T1000 (cell line): Measurements from ENCODE around the gene OR2C1.
A peak's percentile ranks its signal among the peaks of the same experiment; 100 is the strongest.

Experiments
- DNase-seq: peaks from one replicate; lab custom pipeline; 2025; ENCODE audit warnings: mixed read lengths; lab: John Stamatoyannopoulos, UW

The OR2C1 gene

DNA sequence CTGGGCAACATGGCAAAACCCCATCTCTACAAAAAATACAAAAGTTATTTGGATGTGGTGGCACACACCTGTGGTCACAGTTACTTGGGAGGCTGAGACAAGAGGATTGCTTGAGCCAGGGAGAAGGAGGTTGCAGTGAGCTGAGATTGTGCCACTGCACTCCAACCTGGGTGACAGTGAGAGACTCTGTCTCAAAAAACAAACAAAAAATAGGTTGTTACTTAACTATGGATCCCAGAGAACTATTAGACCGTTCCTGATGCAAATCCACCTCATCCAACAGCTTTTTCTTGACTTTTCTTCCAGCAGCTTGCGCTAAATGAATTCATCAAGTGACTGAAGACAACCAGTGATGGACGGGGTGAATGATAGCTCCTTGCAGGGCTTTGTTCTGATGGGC lies at the start of gene OR2C1:
Gene OR2C1 (plus strand): TSS at position 301 of the 400 bp plus-strand sequence. CDS start 52 bp downstream, at position 353.
- no peak for DNase-seq

DNA sequence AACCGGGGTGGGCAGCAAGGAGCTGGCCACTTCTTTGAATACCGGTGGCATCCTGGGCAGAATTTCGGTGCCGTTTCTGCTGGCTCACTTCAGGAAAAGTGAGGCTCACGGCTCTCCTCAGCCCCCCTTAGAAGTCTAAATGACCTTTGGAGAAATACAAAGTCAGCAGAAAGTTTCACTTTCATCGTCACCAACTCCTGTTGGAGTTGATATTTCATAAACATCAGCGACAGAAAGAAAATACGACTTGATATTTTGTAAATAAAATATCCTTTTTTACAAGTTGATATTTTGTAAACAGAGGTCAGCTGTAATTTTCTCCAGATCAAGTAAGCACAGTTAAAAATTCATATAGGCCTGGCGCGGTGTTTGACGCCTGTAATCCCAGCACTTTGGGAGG lies 49.6 kb upstream of the OR2C1 start:
- no peak for DNase-seq

DNA sequence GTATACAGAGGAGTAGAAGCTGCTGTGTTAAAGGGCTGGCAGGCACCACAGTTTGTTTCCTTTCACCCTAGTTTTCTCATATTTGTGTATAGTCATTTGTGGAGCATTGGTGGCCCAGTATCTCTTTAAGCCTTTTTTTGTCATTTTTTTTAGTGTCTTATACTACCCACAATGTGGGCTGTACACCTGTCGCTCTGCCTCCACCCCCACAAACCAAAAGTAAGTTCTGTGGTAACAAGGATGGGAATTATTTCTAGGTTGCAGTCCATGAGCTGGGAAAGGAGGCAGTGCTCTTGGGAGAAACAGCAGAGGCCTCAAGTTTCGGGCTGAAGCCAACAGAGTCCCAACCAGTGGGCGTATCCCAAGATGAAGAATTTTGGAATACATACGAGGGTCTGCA lies 44.2 kb upstream of the OR2C1 start:
- no peak for DNase-seq

DNA sequence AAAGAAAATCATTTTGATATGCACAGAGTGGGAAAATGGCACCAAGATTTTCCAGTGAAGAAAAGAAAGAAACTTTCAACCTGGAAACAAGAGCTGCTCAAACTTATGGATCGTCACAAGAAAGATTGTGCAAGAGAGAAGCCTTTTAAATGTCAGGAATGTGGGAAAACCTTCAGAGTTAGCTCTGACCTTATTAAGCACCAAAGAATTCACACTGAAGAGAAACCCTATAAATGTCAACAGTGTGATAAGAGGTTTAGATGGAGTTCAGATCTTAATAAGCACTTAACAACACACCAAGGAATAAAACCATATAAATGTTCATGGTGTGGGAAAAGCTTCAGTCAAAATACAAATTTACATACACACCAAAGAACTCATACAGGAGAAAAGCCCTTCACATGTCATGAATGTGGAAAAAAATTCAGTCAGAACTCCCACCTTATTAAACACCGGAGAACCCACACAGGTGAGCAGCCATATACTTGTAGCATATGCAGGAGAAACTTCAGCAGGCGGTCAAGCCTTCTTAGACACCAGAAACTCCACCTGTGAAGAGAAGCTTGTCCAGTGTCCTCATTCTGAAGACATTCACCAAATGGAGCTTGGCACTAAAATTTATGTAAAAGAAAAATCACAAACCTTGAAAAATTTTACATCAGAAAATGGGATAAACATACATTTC lies 38.2 kb upstream of the OR2C1 start:
- DNase-seq, result no peak

DNA sequence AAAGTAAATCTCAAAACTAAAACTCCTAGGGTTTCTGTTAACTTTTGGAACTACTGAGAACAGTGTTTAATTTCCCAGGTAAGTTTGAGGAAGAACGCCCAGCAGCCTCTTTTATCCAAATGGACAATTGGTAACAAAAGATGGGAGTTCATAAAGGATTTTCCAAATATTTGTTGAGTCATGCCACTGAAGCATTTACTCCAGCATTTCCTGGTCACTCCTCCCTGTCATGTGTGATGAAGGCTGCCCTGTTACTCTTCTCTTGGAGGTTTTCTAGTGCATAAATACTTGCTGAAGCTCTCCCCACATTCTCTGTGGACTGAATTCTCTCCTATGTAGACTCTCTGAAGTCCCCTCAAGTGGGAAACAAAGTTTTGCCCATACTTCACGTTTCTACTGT lies 33.9 kb upstream of the OR2C1 start:
- DNase-seq, result no peak

DNA sequence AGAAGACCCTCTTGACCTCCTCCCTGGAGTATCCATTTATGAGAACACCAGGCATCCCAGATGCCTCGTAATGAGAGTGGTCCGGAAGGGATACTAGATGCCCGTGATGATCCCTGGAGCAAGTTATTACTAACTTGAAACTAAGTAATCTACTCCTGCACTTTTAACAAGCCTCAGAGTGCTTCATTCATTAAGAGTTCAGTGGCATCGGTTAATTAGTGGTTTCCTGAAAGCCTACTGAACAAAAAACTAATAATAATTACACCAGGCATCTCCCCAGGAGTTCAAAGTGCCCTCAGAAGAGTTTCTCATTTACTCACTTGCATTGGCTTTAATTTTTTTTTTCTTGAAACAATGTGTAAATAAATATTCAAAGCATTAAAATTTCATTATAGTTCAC lies 28.2 kb upstream of the OR2C1 start:
- DNase-seq, result no peak

DNA sequence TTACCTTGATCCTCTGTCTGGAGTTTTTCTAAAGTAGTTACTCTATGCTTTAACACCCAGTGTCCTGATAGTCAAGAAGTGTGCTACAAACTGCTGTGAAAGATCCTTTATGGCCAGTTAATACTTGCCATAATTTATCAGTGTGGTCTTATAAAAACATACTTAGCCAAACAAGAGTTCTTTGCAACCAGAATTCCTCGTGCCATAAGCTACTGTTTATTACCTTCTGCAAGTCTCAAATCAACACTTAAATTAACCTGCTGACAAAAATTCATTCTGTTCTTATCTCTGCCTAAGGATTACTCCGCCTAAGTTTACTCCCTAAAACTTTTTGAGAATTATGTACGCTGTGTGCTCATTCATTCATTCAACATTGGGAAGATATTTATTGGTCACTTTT lies 27.6 kb upstream of the OR2C1 start:
- DNase-seq, result no peak

DNA sequence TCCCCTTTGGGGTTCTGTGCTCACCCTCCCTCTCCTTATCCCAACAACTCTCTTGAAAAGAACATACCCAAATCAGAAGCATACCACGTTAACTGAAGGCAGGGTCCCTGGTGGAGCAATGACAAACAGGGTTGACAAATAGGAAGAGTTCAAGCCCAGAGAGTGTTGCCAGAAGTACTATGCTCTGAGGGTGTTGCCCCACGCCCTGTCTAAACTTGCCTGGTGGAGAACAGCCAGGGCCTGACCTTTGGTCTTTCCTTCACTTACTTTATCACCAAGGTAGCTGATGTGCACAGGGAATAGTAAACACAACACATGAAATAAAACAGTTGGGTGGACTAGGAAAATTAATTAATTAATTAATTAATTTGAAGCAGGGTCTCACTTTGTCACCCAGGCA lies 27.0 kb upstream of the OR2C1 start:
- no peak for DNase-seq

DNA sequence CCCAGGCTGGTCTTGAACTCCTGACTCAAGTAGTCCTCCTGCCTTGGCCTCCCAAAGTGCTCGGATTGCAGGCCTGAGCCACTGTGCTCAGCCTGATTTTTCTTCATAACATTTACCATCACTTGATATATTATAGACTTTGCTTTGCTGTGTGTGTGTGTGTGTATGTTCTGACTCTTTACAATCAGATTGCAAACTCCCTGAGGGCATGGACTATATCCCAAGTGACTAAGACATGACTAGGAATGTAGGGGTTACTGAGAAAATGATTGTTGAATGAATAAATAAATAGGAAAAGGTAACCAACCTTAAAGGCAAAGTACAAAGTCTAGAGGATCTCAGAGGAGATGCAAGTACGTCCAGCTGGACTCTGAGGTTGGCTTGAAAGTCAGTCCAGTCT lies 9.6 kb upstream of the OR2C1 start:
- DNase-seq, result no peak

DNA sequence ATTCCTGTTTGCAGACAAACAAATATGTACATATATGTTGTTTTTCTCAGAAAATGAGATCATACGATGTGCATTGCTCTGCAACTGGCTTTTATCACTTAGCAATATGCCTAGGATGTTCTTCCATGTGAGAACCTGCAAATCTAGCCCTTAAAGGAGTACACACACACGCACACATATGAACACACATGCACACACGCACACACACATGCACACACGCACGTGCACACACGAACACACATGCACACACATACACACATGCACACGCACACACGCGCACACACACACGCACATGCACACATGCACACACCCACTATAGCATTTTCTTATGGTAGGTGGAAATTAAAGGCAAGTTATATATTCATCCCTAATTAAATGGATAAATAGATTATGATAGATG lies 8.1 kb upstream of the OR2C1 start:
- no peak for DNase-seq

DNA sequence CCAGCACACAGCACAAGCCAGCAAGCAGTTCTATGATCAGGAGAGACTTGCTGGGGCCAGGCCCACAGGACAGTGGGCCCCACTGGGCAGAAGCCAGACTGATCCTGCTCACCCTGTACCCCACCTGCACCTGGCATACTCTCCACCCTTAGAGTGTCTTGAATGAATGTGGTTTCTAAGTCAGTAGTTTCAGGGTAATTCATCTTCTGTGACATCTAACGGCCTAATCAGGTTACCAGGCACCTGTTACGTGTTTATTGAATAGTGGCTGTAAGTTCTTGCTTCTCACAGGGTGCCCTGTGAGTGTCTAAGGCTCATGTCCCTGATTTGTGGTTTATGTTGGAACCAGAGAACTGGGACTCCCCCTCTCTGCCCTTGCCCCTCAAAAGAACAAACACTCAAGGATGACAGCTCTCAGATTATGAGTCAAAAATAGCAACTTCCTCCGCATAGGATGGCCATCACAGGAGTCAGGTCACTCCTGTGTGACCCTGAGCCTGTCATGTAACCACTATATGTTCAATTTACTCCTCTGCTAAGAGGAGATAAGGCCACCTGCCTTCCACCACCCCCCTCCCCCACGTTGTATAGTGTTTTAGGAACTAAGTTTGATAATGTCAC lies 7.0 kb upstream of the OR2C1 start:
- DNase-seq, result no peak

DNA sequence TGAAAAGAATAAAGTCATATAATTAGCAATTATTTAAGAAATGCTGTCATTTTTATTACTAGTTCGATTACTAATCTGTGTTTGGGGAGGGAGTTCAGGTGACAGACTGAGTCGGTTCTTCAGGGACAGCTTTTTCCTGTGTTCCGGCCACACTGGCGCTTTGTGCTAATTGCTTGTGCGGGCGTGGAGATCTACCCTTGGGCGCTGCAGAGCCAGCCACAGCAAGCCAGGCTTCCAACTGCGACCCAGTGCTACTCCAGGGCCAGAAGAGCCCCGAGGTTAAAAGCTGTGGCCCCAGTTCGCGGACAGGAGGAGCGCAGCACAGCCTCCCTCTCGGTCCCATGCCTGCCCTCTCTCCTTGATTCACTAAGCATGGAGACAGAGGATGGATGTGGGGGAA lies 6.5 kb upstream of the OR2C1 start:
- no peak for DNase-seq

DNA sequence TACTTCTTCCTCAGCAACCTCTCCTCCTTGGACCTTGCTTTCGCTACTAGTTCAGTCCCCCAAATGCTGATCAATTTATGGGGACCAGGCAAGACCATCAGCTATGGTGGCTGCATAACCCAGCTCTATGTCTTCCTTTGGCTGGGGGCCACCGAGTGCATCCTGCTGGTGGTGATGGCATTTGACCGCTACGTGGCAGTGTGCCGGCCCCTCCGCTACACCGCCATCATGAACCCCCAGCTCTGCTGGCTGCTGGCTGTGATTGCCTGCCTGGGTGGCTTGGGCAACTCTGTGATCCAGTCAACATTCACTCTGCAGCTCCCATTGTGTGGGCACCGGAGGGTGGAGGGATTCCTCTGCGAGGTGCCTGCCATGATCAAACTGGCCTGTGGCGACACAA lies 429 bp downstream of the OR2C1 start:
- DNase-seq, result no peak

DNA sequence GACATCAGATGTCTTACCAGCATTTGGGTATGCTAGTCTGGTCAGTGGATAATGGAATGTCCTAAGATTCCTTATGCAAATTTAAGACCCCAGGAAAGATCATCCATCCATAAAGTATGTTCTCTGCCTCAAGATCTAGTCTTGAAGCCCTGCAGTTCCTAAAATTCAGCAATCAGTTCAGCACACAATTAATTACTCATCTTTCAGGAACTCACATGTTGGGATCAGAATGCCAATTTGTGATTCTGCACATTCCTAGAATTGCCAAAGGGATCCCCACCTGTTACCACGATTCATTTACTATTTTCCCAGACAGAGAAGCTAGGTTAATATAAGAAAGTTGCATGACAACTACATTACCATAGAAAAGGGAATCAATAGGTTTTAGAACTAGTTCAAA lies 3.2 kb downstream of the OR2C1 start:
- DNase-seq, result no peak

DNA sequence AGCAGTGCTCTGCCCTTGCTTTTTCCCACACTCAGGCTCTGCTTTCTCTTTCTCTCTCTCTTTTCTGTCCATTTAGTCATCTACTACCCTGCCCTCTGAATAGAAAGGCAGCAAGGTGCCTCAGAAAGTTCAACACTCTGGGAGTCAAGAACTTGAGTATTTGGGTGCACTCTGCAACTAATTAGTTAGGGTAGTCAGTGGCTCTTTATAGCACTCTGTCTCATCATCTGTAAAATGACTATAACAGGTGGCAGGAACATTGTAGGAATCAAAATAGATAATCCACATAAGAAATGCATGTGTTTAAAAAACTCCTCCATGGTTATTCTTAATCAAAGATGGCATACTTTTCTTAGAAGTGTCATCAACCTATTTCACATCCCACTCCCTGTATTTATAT lies 7.2 kb downstream of the OR2C1 start:
- DNase-seq, result no peak

DNA sequence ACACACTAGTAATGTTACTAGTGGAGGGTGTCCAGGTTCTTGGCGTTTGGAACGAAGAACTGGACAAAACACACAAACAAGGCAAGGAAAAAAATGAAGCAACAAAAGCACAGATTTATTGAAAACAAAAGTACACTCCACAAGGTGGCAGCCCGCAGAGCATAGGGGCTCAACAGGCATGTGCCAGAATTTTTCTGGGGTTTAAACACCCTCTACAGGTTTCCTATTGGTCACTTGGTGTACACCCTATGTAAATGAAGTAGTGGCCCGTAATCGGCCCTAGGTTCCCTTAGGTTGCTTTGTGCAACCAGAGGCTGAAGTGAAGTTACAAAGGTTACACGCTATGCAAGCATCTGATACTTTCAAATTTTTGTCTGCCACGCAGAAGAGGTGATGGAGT lies 8.1 kb downstream of the OR2C1 start:
- no peak for DNase-seq

DNA sequence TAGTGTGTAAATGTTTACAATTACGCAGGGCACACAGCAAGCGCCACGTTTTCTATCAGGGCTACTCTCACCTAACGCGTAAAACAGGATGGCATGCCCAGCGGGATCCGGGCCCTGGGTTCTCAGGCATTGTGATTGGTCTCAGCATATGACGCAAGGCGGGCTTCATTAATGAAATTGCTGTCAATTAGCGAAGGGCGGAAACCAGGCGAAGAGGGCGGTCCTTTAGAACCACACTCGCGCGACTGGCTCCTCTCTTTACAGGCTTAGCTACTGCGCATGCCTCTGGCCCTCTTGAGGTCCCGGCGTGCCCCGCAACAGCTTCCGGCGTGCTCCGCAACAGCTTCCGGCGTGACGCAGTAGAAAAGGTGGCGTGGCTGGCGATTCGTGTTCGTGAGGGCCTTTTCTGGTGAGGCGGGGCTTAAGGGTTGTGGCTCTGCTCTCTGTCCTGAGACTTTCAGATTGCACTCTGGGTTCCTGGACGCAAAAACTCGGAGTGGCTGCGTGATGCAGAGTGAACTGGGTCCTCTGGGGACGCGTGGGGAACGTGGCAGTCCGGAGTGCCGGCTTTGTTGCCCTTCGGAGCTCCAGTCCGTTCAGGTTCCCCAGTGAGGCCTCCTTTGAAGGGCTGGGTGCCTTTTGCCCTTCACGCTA lies 9.2 kb downstream of the OR2C1 start:
- peak; percentile 97 for DNase-seq

DNA sequence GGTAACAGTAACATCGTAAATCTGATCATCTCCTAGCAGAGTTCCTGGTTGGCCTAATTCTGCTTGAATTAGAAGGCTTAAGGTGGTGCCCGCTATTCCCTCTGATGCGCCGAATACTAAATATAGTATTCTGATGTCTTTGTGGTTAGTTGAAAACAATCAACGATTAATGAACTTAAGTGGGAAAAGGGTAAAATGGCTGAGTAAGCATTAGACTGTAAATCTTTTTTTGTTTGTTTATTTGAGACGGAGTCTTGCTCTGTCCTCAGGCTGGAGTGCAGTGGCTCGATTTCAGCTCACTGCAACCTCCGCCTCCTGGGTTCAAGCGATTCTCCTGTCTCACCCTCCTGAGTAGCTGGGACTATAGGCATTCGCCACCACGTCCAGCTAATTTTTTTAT lies 13.4 kb downstream of the OR2C1 start:
- no peak for DNase-seq

DNA sequence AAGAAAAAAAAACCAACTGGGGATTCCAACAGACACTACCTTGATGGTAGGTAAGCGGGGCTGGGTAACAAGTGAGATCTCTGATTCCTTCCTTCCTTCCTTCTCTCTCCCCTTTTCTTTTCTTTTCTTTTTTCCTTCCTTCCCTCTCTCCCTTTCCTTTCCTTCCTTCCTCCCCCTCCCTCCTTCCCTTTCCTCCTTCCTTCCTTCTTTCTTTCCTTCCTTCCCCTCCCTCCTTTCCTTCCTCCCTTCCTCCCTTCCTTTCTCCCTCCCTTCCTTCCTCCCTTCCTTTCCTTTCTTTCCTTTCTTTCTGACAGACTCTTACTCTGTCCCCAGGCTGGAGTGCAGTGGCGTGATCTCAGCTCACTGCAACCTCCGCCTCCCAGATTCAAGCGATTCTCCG lies 20.0 kb downstream of the OR2C1 start:
- DNase-seq, result no peak

DNA sequence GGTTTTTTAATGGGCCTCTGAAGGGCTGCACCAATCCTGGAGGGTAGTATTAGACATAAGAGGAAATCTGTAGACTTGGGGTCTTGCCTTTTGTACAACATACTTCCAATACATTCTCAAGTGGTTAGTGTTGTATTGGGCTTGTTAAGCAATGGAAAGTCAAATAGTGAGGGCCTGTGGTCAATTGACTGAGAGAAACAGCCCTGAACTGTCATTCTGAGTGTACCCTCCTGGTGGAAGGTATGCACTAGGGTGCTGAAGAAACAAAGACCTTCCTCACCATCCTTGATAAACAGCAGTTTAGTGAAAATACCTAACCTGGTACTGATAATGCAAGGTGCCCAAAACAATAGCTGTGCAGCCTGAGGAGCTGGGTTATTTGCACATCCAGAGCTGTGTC lies 22.2 kb downstream of the OR2C1 start:
- DNase-seq, result no peak

DNA sequence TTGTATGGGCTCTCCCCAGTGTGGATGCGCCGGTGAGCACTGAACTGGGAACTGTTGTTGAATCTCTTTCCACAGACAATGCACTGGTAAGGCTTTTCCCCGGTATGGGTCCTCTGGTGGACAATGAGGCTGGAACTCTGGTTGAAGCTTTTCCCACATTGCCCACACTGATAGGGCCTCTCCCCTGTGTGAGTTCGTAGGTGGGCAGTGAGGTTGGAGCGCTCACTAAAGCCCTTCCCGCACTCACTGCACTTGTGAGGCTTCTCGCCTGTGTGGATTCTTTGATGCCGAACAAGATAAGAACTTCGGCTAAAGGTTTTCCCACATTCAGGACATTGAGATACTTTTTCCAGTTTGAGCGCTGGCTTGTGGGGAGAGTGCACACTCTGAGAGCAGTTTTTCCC lies 27.4 kb downstream of the OR2C1 start:
- no peak for DNase-seq

DNA sequence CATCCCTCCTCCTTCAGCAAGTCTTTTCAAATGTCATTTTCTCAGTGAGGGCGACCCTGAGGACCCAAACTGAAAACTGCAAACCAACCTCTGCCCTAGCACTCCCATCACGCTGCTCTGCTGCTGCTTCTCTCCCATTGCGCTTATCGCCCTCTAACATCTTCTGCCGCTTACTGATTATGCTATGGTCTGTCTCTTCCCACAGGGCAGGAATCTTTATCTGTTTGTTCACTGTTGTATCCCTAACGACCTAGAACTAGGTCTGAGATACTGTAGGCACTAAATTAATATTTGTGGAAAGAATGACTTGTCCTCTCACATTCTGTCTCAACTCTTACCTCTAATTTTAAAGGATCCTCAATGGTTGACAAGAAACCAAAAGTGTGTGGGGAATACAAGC lies 32.6 kb downstream of the OR2C1 start:
- DNase-seq, result no peak

DNA sequence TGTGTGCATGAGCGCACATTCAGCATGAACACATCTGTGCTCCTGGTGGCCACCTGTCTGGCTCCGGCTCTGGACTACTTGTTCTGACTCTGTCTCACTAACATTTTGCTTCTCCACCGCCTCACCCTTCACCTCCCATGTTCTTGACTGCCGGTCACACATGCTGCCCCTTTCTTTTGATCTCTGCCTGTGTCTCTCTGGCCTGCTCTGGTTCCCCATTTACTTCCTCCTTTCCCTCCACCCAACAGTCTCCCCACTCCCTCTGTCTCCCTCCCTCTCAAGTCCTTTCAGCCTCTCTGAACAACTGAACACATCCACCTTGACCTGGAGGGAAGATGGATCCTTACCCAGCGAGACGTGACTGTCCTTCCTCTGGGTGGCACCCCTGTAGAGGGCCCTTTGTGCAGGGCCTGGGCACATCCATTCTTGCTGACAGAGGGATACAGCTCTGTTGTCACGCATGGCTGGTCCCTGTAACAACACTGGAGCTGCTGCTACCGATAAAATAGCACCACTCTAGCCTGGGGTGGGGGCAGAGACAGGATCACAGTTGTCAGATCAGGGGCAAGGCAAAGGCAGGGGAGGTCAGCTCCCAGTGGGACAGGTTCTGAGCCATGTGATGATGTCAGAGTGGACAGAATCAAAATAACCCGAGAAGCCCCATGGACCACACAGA lies 34.1 kb downstream of the OR2C1 start:
- no peak for DNase-seq
